Spleen (tissue), 7 donors: Measurements from ENCODE around the gene CXCL1.

ENCODE experiments used
- CTCF ChIP-seq, 11 experiments: fragments of 200-600 bp in 7 of 11; fragments of 450-650 bp in 4 of 11; sonication (generic) in 4 of 11; IDR thresholded peaks in 8 of 11; conservative IDR thresholded peaks in 3 of 11; 1 replicate in 7 of 11; 2 replicates in 4 of 11; pipeline versions ENCODE4 v1.4.0 to v1.8.0; 2016 to 2021; ENCODE audit warnings: antibody characterized with exemption in 11 of 11, inconsistent platforms in 4 of 11, mild to moderate bottlenecking in 1 of 11
- POLR2AphosphoS5 ChIP-seq, 3 donors: sonication (generic); formaldehyde crosslinking; IDR thresholded peaks; one replicate each; pipeline ENCODE4 v1.5.1; 2017; ENCODE audit warnings: antibody characterized with exemption in 3 of 3
- donor health status: DM: no; HTN: no; CAD: no; lungs with moderate emphysema.
- donor health status: DM: no; HTN: no; CAD: no.
- donor health status: DM: no; HTN: no; CAD: no.

- TF ChIP-seq CTCF (IDR thresholded peaks at IDR 0.05 in 8 of 11, conservative IDR thresholded peaks at IDR 0.05 in 3 of 11) (no peak), POLR2AphosphoS5 (IDR thresholded peaks at IDR 0.05) (no peak)
Measured at GRCh38 chr4:73874386-73874785, 5.2 kb downstream of the CXCL1 start.
